ENCODE results near the gene SLC13A4.
"Not testable (repeated sequence)": the region's sequence is repeated elsewhere in the genome, so short reads cannot be mapped to it uniquely, and the experiment has no call there.

The SLC13A4 gene

GRCh38 chr7:135748770-135749169 is 20.8 kb upstream of the SLC13A4 start, which contains the start of gene FAM180A:
Gene FAM180A (minus strand): TSS chr7:135748813. CDS start chr7:135748580, 233 bp downstream.
- no peak for DNase-seq

DNA sequence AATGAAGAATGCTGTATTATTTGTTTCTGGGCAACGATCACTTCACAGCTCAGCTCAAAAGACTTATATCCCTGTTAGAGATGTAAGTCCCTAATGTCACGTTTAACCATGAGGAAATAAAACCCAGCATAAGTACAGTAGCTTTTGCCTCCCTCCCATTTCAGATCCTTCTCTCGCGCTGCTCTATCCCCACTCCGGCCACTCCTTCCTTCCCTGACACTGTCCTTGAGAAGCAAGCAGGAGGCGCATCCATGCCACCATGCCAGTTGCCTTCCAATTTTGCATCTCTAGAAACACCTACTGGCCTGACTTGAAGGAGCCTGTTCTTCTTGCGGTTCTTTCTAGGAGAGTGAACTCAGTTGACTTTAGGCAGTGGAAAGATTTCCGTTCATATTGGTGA is 19.4 kb upstream of the SLC13A4 start:
- DNase-seq: no peak

DNA sequence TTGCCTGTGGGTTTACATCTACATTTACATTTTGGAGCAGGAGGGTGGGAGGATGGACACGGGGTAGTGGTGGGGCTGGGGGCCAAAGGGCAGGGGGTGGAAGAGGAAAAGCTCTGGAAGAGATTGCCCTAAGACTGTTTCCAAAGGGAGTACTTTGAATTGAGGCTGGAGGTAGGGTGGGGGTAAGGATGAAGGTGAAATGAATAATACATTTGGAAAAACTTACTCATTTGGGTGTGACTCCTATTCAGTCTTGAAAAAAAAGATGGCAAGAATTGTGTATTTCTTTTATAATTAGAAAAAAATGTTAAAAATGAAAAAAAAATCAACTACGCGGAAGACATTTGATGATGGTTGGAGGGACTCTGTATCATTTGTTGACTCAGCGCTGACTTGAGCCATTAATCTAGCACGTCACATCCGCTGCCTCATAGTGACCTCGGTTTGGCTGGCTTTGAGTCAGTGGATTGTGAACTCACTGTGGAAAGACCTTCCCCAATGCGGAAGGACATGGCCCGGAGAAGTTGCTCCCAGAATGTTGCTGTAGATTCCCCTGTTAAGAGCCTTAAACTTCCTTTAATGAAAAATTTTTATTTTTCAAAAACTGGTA is 17.8 kb upstream of the SLC13A4 start:
- DNase-seq: no peak

DNA sequence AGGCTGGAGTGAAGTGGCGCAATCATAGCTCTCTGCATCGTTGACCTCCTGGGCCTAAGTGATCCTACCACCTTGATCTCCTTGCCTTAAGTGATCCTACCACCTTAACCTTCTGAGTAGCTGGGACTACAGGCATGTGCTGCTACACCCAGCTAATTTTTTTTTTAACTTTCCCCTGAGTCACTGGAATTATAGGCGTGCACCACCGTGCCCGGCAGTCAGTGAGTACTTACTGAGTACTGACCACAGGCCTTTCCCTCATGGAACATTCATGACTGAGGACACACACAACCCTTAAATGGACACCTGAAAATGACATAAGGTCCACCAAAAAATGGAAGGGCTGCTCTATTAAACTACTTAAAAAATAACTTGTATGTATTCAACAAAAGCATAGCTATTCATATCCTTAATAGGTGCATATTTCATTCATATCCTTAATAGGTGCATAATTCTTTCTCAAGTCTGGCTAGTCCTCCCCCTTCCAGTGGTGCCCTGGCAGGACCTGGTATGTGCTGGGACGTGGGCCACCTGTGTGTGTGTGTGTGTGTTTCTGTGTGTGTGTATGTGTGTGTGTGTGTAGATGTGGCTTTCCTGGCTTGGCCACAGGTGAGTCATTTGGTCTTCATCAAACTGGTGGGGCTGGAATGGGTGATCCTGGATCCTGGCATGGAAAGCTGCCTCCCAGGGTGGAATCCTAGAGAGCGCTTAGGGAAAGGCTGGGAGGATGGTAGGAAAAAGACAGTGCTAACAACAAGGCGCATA is 17.1 kb upstream of the SLC13A4 start:
- no peak for DNase-seq

DNA sequence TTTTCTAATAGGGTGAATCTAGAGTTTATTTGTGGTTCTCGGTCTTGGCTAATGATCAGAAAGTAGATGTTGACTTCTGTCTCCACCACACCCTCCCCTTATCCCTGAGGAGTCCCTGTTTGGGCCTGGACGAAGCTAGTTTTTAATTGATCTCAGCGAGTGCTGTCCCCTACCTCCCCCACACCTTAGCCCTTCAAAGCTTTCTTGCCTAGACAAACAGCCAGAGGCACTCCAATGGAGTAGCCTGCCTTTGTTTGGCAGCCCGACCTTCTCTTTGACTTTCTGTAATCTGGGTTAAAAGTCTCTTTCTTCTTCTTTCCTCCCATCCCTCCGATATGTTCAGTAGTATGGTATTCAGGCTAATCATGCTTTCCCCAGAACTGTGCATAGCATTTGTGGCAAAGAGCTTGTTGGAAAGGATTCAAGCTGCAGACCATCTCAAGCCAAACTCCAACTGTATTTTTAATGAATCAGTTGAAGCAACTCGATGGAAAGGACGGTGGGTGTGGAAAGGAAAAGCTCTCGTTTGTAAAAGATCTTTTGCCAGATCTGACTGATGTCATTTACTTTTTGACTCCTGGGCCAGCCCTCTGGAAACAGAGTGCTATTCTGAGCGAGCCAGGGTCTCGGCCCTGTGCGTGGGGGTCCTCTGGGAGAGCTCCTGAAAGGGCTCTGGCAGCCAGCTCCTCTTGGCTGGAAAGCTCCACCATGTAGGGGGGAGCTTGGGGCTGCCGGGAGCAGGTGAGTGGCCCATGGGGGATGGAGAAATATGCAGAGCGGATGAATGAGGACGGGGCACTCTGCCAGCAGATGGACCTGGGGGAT is 16.1 kb upstream of the SLC13A4 start:
- DNase-seq: no peak

GRCh38 chr7:135742371-135742770 is 14.4 kb upstream of the SLC13A4 start:
- DNase-seq: no peak

DNA sequence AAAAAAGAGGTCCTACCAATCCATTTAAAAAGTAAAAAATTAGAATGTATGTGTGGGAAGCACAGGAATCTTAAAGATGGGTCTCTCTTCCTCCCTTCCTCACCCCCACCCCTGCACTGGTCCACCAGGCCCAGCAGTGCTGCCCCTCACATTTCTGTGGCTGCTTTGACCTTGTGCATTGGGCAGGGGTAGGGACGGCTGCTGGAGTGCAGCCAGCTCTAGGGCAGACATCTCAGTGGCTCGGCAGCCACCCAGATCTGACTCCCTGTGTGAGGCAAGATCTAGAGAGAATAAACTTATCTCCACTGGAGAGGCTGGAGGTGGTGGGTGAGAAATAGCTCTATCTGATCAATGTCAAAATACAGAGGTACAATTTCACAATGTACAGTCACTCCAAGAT is 13.9 kb upstream of the SLC13A4 start:
- no peak for DNase-seq

DNA sequence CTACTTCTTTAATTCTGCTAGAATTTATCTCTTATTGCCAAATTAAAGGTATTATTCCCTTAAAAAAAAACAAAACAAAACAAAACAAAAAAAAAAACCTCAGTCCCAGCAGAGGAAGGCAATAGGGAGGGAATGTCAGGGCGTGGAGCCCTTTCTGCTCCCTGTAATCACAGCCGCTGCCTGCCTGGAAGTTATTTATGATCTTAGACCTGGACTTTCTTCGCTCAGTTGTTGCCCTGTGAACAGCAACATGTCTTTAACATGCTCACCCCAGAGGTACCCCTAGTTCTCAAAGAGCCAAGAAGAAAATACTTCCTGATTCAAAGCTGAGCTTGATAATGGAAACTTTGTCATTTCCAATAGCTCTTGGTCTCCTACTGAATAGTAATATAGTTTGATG is 12.9 kb upstream of the SLC13A4 start:
- no peak for DNase-seq

DNA sequence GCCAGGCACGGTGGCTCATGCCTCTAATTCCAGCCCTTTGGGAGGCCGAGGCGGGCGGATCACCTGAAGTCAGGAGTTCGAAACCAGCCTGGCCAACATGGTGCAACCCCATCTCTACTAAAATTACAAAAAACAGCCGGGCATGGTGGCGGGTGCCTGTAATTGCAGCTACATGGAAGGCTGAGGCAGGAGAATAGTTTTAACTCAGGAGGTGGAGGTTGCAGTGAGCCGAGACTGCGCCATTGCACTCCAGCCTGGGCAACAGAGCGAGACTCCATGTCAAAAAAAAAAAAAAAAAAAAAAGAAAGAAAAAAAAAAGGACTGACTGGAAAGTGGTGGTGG is 9.3 kb upstream of the SLC13A4 start:
- DNase-seq: not testable (repeated sequence)

DNA sequence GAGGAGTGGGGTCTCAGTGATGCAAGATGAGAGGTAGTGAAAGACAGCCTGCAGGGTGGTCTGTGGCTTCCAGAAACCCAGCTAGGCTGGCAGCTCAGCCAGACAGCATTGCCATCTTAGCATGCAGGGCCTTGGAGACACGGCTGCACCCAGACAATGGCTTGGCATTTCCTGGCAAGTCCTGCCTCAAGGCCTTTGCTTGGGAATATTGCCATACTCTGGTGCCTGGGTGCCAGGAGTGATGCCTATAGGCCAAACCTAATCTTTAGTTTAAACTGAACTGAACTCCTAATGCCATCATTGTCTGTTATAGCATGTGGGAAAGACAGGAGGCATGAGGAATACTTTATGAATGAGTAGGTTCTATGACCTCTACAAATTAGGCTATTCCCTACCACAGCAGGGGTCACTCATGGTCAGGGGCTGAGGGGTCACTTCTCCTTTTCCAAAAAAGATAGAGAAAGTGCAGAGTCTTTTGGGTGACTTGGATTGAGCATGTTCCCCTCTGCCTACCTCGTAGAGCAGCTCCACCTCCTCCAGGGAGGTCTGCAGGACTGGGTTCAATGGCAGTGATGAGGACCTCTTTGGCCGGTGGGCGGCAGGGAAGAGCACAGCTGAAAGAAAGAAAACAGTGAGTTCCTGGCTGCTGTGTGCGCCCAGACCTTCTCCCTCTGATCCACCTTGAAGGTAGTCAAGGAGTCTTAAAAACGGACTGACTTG is 8.8 kb upstream of the SLC13A4 start:
- DNase-seq: no peak

- DNase-seq: no peak
Observed at GRCh38 chr7:135734343-135734689, 6.3 kb upstream of the SLC13A4 start.

DNA sequence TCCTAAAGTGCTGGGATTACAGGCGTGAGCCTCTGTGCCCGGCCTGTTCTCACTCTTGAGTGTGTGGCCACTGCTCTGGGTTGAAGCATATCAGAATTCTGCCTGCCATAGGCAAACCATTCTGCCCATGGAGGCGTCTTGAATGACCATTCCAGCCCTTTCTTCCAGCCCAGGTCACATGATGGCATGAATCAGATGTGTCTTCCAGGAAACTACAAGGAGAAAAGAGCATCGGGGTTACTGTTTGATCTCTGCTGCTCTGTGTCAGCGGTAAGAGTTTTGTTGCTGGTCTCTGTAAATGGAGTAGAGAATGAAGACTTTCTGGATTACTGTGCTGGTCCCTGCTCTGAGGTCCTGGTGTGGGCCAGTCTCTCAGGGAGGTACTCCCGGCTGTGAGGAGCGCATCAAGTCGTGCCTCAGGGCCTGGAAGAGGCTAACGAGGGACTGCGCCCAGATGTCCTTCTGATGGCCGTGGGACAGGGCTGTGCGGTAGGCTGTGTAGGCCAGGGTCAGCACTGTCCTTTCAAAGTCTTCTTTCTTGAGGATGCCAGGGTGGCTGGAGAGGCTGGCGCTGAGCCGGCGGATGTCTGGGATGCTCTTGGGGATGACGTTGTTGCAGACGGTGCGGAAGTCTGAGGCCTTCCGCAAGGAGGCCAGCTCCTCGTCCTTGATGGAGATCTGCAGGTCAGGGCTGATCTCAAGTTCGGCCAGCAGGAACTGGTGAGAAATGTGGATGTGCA is 5.8 kb upstream of the SLC13A4 start:
- DNase-seq: no peak

DNA sequence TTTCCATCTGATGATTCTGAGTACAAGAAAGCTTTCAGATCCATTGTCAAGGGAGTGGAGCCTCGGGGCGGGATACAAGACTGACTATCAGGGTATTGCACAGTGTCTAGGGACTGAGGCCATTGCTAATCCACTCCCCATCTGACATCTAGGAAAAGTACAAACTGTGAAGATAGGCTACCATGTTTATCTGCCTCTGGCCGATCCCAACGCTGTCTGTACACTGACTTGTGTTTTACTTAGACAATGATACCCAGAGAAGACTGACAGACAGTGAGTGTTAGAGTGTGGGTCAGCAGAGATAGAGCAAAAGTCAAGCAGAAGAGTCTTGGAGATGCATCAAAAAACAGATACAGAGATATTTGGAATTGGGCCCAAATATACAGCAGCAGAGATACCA is 3.1 kb upstream of the SLC13A4 start:
- no peak for DNase-seq

- no peak for DNase-seq
Observed at GRCh38 chr7:135729230-135729629, 1.2 kb upstream of the SLC13A4 start.

GRCh38 chr7:135726911-135727673 is 894 bp downstream of the SLC13A4 start:
- DNase-seq: no peak

DNA sequence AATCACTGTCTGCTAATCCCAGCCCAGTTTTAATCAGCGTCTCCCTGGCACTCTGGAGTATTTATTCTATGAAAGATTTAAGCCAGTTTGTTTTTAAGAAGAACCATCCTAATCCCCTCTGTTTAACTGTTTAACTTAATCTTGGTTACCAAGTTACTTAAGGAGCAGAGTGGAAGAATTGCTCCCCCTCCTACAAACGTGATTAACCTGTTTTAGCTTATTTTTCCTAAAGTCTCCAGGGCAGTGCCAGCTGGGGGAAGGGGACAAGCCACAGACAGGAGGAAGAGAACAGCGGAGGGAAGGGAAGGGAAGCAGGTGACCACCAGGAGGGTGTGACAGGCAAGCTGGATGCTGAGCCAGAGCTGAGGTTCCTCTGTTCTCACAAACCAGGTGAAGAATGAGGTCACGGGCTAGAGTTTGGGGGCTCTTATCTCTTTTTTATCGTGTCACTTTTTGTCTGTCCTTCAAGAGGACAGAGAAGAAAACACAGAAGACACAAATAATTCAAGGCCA is 1.7 kb downstream of the SLC13A4 start:
- no peak for DNase-seq

- no peak for DNase-seq
Observed at GRCh38 chr7:135723411-135723810, 4.6 kb downstream of the SLC13A4 start.

GRCh38 chr7:135721198-135721820 is 6.7 kb downstream of the SLC13A4 start:
- DNase-seq: no peak

DNA sequence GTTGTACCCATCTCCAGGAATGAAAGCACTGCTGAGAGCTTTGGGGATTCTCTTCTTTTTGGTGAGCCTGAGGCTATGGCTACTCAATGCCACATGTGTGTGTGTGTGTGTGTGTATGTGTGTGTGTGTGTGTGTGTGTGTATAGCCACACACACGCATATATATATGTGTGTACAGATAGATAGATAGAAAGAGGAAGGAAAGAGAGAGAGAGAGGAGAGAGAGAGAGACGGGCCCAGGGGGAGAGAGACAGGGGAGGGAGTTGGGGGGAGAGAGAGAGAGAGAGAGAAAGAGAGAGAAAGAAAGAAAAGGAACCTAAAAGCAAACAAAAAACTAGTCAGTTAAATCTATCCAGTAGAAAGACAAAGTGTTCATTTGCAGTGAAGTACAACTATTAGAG is 8.3 kb downstream of the SLC13A4 start:
- no peak for DNase-seq

- DNase-seq: no peak
Observed at GRCh38 chr7:135718794-135719437, 9.1 kb downstream of the SLC13A4 start.

DNA sequence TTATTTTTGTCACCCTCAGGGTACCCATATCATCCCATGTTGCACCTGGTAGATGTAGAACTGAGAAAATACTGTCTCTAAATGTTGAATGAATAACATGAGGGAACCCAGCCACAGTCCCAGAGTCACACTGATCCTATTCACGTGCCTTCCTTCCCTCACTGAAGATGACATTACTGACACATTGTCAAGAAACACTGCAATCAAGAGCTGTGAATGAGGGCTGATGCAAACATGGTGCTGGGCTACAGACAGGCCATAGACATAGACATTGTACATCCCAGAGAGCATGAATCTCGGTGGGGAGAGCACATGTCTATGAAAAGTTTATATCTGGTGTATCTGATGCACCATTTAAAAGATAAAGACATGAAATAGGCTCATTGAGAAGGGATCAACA is 9.8 kb downstream of the SLC13A4 start:
- no peak for DNase-seq

Data from NCI-H526 (cell line).